ENCODE results near the gene RETSAT.

GRCh38 chr2:85387754-85388153 lies 33.4 kb upstream of the RETSAT start:
- no peak for TF ChIP-seq POLR2AphosphoS5 (IDR thresholded peaks at IDR 0.05; ENCODE audit: insufficient read depth in 1 of 2, low read depth in 1 of 2)
- TF ChIP-seq, protein P1, sequence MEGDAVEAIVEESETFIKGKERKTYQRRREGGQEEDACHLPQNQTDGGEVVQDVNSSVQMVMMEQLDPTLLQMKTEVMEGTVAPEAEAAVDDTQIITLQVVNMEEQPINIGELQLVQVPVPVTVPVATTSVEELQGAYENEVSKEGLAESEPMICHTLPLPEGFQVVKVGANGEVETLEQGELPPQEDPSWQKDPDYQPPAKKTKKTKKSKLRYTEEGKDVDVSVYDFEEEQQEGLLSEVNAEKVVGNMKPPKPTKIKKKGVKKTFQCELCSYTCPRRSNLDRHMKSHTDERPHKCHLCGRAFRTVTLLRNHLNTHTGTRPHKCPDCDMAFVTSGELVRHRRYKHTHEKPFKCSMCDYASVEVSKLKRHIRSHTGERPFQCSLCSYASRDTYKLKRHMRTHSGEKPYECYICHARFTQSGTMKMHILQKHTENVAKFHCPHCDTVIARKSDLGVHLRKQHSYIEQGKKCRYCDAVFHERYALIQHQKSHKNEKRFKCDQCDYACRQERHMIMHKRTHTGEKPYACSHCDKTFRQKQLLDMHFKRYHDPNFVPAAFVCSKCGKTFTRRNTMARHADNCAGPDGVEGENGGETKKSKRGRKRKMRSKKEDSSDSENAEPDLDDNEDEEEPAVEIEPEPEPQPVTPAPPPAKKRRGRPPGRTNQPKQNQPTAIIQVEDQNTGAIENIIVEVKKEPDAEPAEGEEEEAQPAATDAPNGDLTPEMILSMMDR (IDR thresholded peaks at IDR 0.05) = no peak
- no peak for TF ChIP-seq POLR2A (IDR thresholded peaks at IDR 0.05)
